CD4-positive, alpha-beta T cell (primary cell): Measurements from ENCODE around the gene HLA-DRA. TPM values are rescaled to one million over a fixed set of nuclear protein-coding genes. Genes with fewer than 3 reads are reported as not detected.
A peak's percentile ranks its signal among the peaks of the same experiment; 100 is the strongest.

ENCODE experiments used
- ATAC-seq: fragments of 200-7000 bp; cut with Tn5 transposase; one replicate; pipeline ENCODE4 v1.10.0; 2022; ENCODE audit warnings: mild to moderate bottlenecking; ENCODE audit not compliant: poor library complexity
- CTCF ChIA-PET: fragments of 350-600 bp; sonication (Branson Sonifier 250); formaldehyde crosslinking; loops from one replicate; lab custom pipeline; 2021; ENCODE audit warnings: antibody characterized with exemption, inconsistent platforms; lab: Charles Lee
- POLR2A ChIA-PET: fragments of 350-600 bp; sonication (Branson Sonifier 250); formaldehyde crosslinking; loops from one replicate; lab custom pipeline; 2021; ENCODE audit warnings: antibody characterized with exemption, inconsistent platforms; lab: Charles Lee
- DNase-seq, 14 experiments: peaks; one replicate each; pipeline ENCODE4 v3.0.0-alpha.2; 2013 to 2020; ENCODE audit warnings: mixed read lengths in 2 of 14
- H3K27ac ChIP-seq, 2 donors: one replicate each; pipeline versions ENCODE4 v1.5.1 to v1.7.0; 2013; ENCODE audit warnings: low read length in 2 of 2, low read depth in 1 of 2, mild to moderate bottlenecking in 1 of 2
- H3K27me3 ChIP-seq, 2 experiments: 1 replicate in 1 of 2; 2 replicates in 1 of 2; pipeline versions ENCODE4 v1.6.1 to v1.7.0; 2013; ENCODE audit warnings: low read length in 2 of 2, control low read depth in 1 of 2, mild to moderate bottlenecking in 1 of 2, moderate library complexity in 1 of 2; ENCODE audit not compliant: insufficient read depth in 2 of 2, control insufficient read depth in 1 of 2
- H3K36me3 ChIP-seq: one replicate; pipeline ENCODE4 v1.6.1; 2013; ENCODE audit warnings: low read length, control low read depth; ENCODE audit not compliant: insufficient read depth
- H3K4me1 ChIP-seq: one replicate; pipeline ENCODE4 v1.6.1; 2013; ENCODE audit warnings: low read length, control low read depth; ENCODE audit not compliant: insufficient read depth
- H3K4me3 ChIP-seq: one replicate; pipeline ENCODE4 v1.5.1; 2013; ENCODE audit warnings: mild to moderate bottlenecking, low read length, moderate library complexity
- H3K9me3 ChIP-seq, 2 experiments: 1 replicate in 1 of 2; 2 replicates in 1 of 2; pipeline versions ENCODE4 v1.6.1 to v1.7.0; 2013; ENCODE audit warnings: low read length in 2 of 2, mild to moderate bottlenecking in 2 of 2, control low read depth in 1 of 2, moderate library complexity in 1 of 2; ENCODE audit not compliant: control insufficient read depth in 1 of 2, insufficient read depth in 1 of 2
- H3K27ac Mint-ChIP-seq: one replicate; pipeline ENCODE4 v1.8.0; 2020; ENCODE audit warnings: mixed read lengths
- H3K27me3 Mint-ChIP-seq: one replicate; pipeline ENCODE4 v1.8.0; 2021; ENCODE audit warnings: mixed read lengths
- H3K36me3 Mint-ChIP-seq: one replicate; pipeline ENCODE4 v1.8.0; 2021; ENCODE audit warnings: low read depth, mixed read lengths
- H3K4me1 Mint-ChIP-seq: one replicate; pipeline ENCODE4 v1.8.0; 2021; ENCODE audit warnings: low read depth, mixed read lengths
- H3K4me3 Mint-ChIP-seq: one replicate; pipeline ENCODE4 v1.8.0; 2020; ENCODE audit warnings: mild to moderate bottlenecking, mixed read lengths
- H3K9me3 Mint-ChIP-seq: one replicate; pipeline ENCODE4 v1.8.0; 2020; ENCODE audit warnings: mixed read lengths
- intact Hi-C, 2 experiments: fragments of 100-400 bp; cut with DNase I in 1 of 2; cut with micrococcal nuclease in 1 of 2; formaldehyde crosslinking; loops; one replicate each; pipeline versions ENCODE4 v1.15.1 to v1.9.0; 2023 to 2025; cut with DNase I, micrococcal nuclease
- total RNA-seq, 174 experiments: library from RNA in 2 of 174; stranded (reverse) in 2 of 174; gene quantifications; one replicate each; pipeline ENCODE4 v1.2.3 and lab custom pipeline; 2021 to 2026
- TF ChIP-seq, protein P1 (sequence below): fragments of 200-600 bp; IDR thresholded peaks from one replicate; pipeline ENCODE4 v1.8.0; 2022; ENCODE audit warnings: antibody characterized with exemption, mild to moderate bottlenecking

The HLA-DRA gene
- total RNA-seq, 2 experiments from 2014 or later: 50.3 to 51.0 TPM

DNA sequence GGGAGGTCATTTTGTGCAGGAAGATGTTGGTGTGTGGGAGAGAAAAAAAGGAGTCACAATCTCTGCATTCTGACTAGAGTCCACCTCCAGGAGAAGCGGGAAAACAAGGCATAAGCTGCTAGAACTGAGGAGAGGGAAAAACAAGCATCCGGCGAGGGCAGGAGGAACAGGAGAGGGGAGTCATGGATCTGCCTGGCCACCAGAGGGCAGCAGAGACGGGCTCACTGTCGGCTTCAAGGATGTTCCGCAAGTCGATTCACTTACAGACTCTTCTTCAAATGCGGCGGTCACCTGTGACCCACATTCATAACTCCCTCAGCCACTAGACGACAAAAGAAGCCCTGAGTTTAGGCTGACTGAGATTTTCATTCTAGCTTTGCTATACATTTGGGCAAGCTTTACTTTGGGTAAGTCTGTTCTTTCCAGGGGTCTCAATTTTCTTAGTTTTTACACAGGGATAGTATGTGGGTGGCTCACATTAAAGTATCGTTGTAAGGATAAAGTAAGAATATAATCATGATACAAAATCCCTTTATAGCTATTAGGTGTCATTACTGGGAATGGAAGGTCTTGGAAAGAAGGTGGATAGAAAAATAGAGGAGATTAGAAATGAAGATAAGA is 26.1 kb upstream of the HLA-DRA start:
- no peak overlapping the region for H3K27ac ChIP-seq
- Mint-ChIP-seq H3K4me3 (no peak overlapping the region), H3K36me3 (no peaks in the 10 kb centered on the region), H3K27me3 (peaks cover 56% of the 10 kb centered on the region), H3K27ac (no peak overlapping the region), H3K9me3 (no peaks in the 10 kb centered on the region), H3K4me1 (peaks cover 11% of the 10 kb centered on the region)
- no peak overlapping the region for H3K4me3 ChIP-seq
- ChIA-PET POLR2A (interaction anchor here (0.6 to 2.0 kb wide), 3 partner anchors 9 to 372 kb away, joined by 3 to 4 read pairs (median 3); no protein-coding TSS in a partner anchor), CTCF (interaction anchor here (0.7 to 4.7 kb wide), 15 partner anchors 12 to 454 kb away, joined by 3 to 13 read pairs (median 4); partner anchors contain the start of gene TAP2)
- H3K9me3 ChIP-seq: no peaks in the 10 kb centered on the region
- no peaks in the 10 kb centered on the region for H3K36me3 ChIP-seq
- H3K27me3 ChIP-seq: peaks cover 8 to 17% of the 10 kb centered on the region in 2 experiments
- peaks cover 5% of the 10 kb centered on the region for H3K4me1 ChIP-seq
- DNase-seq (peak; percentile 76 to 91 (median 83)), ATAC-seq (peak; percentile 87)
- intact Hi-C loops: loop anchor here (1.0 to 2.0 kb wide), 5 partner anchors 287 to 455 kb away; no protein-coding TSS in a partner anchor
- TF ChIP-seq, protein P1, sequence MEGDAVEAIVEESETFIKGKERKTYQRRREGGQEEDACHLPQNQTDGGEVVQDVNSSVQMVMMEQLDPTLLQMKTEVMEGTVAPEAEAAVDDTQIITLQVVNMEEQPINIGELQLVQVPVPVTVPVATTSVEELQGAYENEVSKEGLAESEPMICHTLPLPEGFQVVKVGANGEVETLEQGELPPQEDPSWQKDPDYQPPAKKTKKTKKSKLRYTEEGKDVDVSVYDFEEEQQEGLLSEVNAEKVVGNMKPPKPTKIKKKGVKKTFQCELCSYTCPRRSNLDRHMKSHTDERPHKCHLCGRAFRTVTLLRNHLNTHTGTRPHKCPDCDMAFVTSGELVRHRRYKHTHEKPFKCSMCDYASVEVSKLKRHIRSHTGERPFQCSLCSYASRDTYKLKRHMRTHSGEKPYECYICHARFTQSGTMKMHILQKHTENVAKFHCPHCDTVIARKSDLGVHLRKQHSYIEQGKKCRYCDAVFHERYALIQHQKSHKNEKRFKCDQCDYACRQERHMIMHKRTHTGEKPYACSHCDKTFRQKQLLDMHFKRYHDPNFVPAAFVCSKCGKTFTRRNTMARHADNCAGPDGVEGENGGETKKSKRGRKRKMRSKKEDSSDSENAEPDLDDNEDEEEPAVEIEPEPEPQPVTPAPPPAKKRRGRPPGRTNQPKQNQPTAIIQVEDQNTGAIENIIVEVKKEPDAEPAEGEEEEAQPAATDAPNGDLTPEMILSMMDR: peak; percentile 97

DNA sequence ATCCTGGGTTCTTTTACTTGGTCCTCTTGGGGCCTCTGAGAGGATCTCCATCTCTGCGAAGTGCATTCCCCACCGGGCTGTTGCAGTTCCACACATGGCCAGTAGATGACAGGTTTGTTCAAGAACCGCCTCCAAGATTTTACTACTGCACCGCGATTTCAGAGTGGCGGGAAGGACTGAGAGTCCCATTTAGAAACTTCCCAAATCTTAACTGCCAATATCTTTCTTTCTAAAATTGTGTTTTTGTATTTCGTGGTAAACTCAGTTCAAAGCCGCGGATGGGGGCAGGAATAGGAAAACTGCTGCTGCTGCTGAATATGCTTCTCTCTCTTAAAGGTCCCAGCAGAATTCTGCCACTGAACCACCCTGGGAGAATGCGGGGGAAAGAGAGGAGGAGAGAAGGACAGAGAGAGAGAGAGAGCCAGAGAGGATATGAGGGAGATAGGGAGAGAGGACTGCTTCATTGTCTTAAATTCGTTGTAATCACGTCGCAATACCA is 24.1 kb upstream of the HLA-DRA start:
- ChIA-PET POLR2A (no interaction called here), CTCF (interaction anchor here (0.7 to 4.7 kb wide), 4 partner anchors 276 to 452 kb away, joined by 4 to 13 read pairs (median 4); no protein-coding TSS in a partner anchor)

DNA sequence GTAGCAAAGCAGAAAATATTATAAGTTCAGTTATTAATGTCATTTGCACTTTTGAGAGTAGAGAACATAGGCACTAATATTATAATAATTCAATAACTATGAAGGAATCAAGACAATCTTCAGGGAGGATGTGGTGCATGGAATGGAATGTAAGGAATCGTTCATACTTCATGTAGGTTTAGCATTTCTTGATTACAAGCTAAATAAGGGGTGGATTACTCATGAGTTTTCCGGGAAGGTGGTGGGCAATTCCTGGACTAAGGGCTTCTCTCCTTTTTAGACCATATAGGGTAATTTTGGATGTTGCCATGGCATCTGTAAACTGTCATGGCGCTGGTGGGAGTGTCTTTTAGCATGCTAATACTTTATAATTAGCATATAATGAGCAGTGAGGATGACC is 23.7 kb upstream of the HLA-DRA start:
- CTCF ChIA-PET: interaction anchor here (1.7 to 4.7 kb wide), 2 partner anchors 284 to 452 kb away, joined by 4 to 13 read pairs; no protein-coding TSS in a partner anchor
- Histone ChIP-seq H3K36me3 (no peaks in the 10 kb centered on the region), H3K9me3 (no peaks in the 10 kb centered on the region), H3K4me3 (no peak overlapping the region), H3K27me3 (peaks cover 10 to 15% of the 10 kb centered on the region in 2 experiments), H3K27ac (no peak overlapping the region), H3K4me1 (peaks cover 5% of the 10 kb centered on the region)
- H3K4me3 Mint-ChIP-seq: no peak overlapping the region
- H3K27me3 Mint-ChIP-seq: peaks cover 66% of the 10 kb centered on the region
- POLR2A ChIA-PET: no interaction called here
- no peaks in the 10 kb centered on the region for H3K36me3 Mint-ChIP-seq
- intact Hi-C loops: loop anchor here in 1 of 2 experiments (5.0 kb wide), 1 partner anchor 206 kb away; no protein-coding TSS in a partner anchor
- ATAC-seq: no peak
- peaks cover 7% of the 10 kb centered on the region for H3K4me1 Mint-ChIP-seq
- H3K9me3 Mint-ChIP-seq: no peaks in the 10 kb centered on the region
- no peak for DNase-seq
- TF ChIP-seq, protein P1: no peak
- no peak overlapping the region for H3K27ac Mint-ChIP-seq

More for the DNA sequence above, 24.1 kb upstream of the HLA-DRA start:
- H3K27me3 ChIP-seq: peaks cover 10 to 12% of the 10 kb centered on the region in 2 experiments
- Mint-ChIP-seq H3K36me3 (no peaks in the 10 kb centered on the region), H3K9me3 (no peaks in the 10 kb centered on the region), H3K4me3 (no peak overlapping the region), H3K4me1 (peaks cover 7% of the 10 kb centered on the region), H3K27me3 (peaks cover 62% of the 10 kb centered on the region), H3K27ac (no peak overlapping the region)
- H3K4me1 ChIP-seq: peaks cover 5% of the 10 kb centered on the region
- H3K4me3 ChIP-seq: no peak overlapping the region
- intact Hi-C loops: loop anchor here (1.0 to 5.0 kb wide), 6 partner anchors 207 to 453 kb away; no protein-coding TSS in a partner anchor
- ATAC-seq (peak; percentile 80), DNase-seq (peak; percentile 54 to 86 (median 73))
- H3K36me3 ChIP-seq: no peaks in the 10 kb centered on the region
- TF ChIP-seq, protein P1: peak; percentile 99
- no peak overlapping the region for H3K27ac ChIP-seq
- no peaks in the 10 kb centered on the region for H3K9me3 ChIP-seq
